GM23338 (cell line): ENCODE results near the gene GNB1L. TPM values are rescaled to one million over a fixed set of nuclear protein-coding genes. Genes with fewer than 3 reads are reported as not detected.

Experiments
- ATAC-seq: fragments of 200-7000 bp; cut with Tn5 transposase; 3 replicates; pipeline ENCODE4 v1.9.1; 2020
- DNase-seq: peaks from one replicate; pipeline ENCODE4 v3.0.0-alpha.2; 2015; ENCODE audit warnings: low spot score
- H2AFZ ChIP-seq: fragments of 200-600 bp; sonication (generic); 2 replicates; pipeline ENCODE4 v1.8.0; 2016; ENCODE audit warnings: antibody characterized with exemption, mild to moderate bottlenecking, moderate library complexity
- H3F3A ChIP-seq: fragments of 200-600 bp; sonication (generic); replicated peaks from 2 replicates; pipeline ENCODE4 v1.8.0; 2017; ENCODE audit warnings: antibody characterized with exemption, mixed run types, low read depth
- H3K27ac ChIP-seq: fragments of 200-600 bp; sonication (generic); 2 replicates; pipeline ENCODE4 v1.6.1; 2016; ENCODE audit warnings: low read depth
- H3K27me3 ChIP-seq: fragments of 200-600 bp; sonication (generic); 2 replicates; pipeline ENCODE4 v1.8.0; 2016; ENCODE audit warnings: mild to moderate bottlenecking, mixed run types, moderate library complexity; ENCODE audit not compliant: insufficient read depth
- H3K36me3 ChIP-seq: fragments of 200-600 bp; sonication (generic); 2 replicates; pipeline ENCODE4 v1.8.0; 2016; ENCODE audit warnings: mild to moderate bottlenecking; ENCODE audit not compliant: insufficient read depth
- H3K4me1 ChIP-seq: fragments of 200-600 bp; sonication (generic); 2 replicates; pipeline ENCODE4 v1.8.0; 2016; ENCODE audit warnings: mild to moderate bottlenecking, moderate library complexity; ENCODE audit not compliant: insufficient read depth
- H3K4me2 ChIP-seq: fragments of 200-600 bp; sonication (generic); 2 replicates; pipeline ENCODE4 v1.7.1; 2017; ENCODE audit warnings: mixed run types
- H3K4me3 ChIP-seq: fragments of 200-600 bp; sonication (generic); 2 replicates; pipeline ENCODE4 v1.6.1; 2016; ENCODE audit warnings: mixed run types
- H3K79me2 ChIP-seq: fragments of 200-600 bp; sonication (generic); replicated peaks from 2 replicates; pipeline ENCODE4 v1.8.0; 2017; ENCODE audit warnings: mild to moderate bottlenecking; ENCODE audit not compliant: insufficient read depth
- H3K9me2 ChIP-seq: fragments of 200-600 bp; sonication (generic); 2 replicates; pipeline ENCODE4 v1.8.0; 2017; ENCODE audit not compliant: insufficient read depth
- H4K20me1 ChIP-seq: fragments of 200-600 bp; sonication (generic); replicated peaks from 2 replicates; pipeline ENCODE4 v1.8.0; 2017; ENCODE audit warnings: mild to moderate bottlenecking; ENCODE audit not compliant: insufficient read depth
- H3K27ac Mint-ChIP-seq: 2 replicates; pipeline ENCODE4 v1.8.0; 2020; ENCODE audit warnings: inconsistent platforms, mild to moderate bottlenecking, moderate library complexity, mixed read lengths
- H3K27me3 Mint-ChIP-seq: 3 replicates; pipeline ENCODE4 v1.8.0; 2022; ENCODE audit warnings: low read depth, mild to moderate bottlenecking, moderate library complexity, mixed read lengths, inconsistent platforms; ENCODE audit not compliant: insufficient read depth, poor library complexity
- H3K36me3 Mint-ChIP-seq: 3 replicates; pipeline ENCODE4 v1.8.0; 2021; ENCODE audit warnings: low read depth, mild to moderate bottlenecking, inconsistent platforms, moderate library complexity, mixed read lengths
- H3K4me1 Mint-ChIP-seq: 3 replicates; pipeline ENCODE4 v1.8.0; 2020; ENCODE audit warnings: mild to moderate bottlenecking, inconsistent platforms, mixed read lengths
- H3K4me3 Mint-ChIP-seq: 3 replicates; pipeline ENCODE4 v1.8.0; 2021; ENCODE audit warnings: moderate library complexity, mild to moderate bottlenecking, inconsistent platforms, mixed read lengths
- H3K9me3 Mint-ChIP-seq: 3 replicates; pipeline ENCODE4 v1.8.0; 2020; ENCODE audit warnings: moderate library complexity, mild to moderate bottlenecking, inconsistent platforms, mixed read lengths
- CREB1 ChIP-seq: fragments of 250-450 bp; sonication (Bioruptor Pico); IDR thresholded peaks from 2 replicates; pipeline ENCODE4 v1.5.0; 2020; ENCODE audit warnings: low read depth, mild to moderate bottlenecking, moderate library complexity
- EZH2phosphoT487 ChIP-seq: fragments of 200-600 bp; sonication (generic); IDR thresholded peaks from one replicate; pipeline ENCODE4 v1.8.1; 2018; ENCODE audit warnings: antibody characterized with exemption; ENCODE audit not compliant: unreplicated experiment
- JUNB ChIP-seq: IDR thresholded peaks from one replicate; pipeline ENCODE4 v1.6.1; 2016; ENCODE audit warnings: antibody characterized with exemption; ENCODE audit not compliant: unreplicated experiment
- ZNF331 ChIP-seq: fragments of 250-450 bp; sonication (Bioruptor Pico); IDR thresholded peaks from 2 replicates; pipeline ENCODE4 v1.5.0; 2020; ENCODE audit warnings: low read depth, mild to moderate bottlenecking, moderate library complexity
- polyA plus RNA-seq: library from polyadenylated mRNA; unstranded; fragments of >200 nt; fragmentation: Nextera tagmentation; extraction: Ambion mirVana; gene quantifications from 2 replicates; pipeline ENCODE4 v1.2.1, GENCODE V29; 2016
- total RNA-seq: library from RNA; depleted of rRNA; stranded (reverse); fragments of >200 nt; shearing (Covaris generic); gene quantifications from 2 replicates; pipeline ENCODE4 v1.2.3, GENCODE V29; 2014
- TF ChIP-seq, protein P1 (sequence below): IDR thresholded peaks from one replicate; pipeline ENCODE4 v1.6.1; 2018; ENCODE audit warnings: antibody characterized with exemption; ENCODE audit not compliant: unreplicated experiment
- TF ChIP-seq, protein P2 (sequence below): fragments of 250-450 bp; sonication (Bioruptor Pico); IDR thresholded peaks from 2 replicates; pipeline ENCODE4 v1.5.0; 2020; ENCODE audit warnings: mild to moderate bottlenecking, moderate library complexity

The GNB1L gene
- total and polyA plus RNA-seq, 2 experiments from 2014 or later = 15.2 to 27.8 TPM

GRCh38 chr22:19811211-19811621, 43.5 kb downstream of the GNB1L start:
- no peak for ATAC-seq
- Mint-ChIP-seq H3K9me3 (no peaks in the 10 kb centered on the region), H3K4me3 (no peak overlapping the region), H3K36me3 (no peaks in the 10 kb centered on the region), H3K27me3 (peaks cover 16% of the 10 kb centered on the region), H3K27ac (no peak overlapping the region), H3K4me1 (no peaks in the 10 kb centered on the region)
- TF ChIP-seq, protein P1, sequence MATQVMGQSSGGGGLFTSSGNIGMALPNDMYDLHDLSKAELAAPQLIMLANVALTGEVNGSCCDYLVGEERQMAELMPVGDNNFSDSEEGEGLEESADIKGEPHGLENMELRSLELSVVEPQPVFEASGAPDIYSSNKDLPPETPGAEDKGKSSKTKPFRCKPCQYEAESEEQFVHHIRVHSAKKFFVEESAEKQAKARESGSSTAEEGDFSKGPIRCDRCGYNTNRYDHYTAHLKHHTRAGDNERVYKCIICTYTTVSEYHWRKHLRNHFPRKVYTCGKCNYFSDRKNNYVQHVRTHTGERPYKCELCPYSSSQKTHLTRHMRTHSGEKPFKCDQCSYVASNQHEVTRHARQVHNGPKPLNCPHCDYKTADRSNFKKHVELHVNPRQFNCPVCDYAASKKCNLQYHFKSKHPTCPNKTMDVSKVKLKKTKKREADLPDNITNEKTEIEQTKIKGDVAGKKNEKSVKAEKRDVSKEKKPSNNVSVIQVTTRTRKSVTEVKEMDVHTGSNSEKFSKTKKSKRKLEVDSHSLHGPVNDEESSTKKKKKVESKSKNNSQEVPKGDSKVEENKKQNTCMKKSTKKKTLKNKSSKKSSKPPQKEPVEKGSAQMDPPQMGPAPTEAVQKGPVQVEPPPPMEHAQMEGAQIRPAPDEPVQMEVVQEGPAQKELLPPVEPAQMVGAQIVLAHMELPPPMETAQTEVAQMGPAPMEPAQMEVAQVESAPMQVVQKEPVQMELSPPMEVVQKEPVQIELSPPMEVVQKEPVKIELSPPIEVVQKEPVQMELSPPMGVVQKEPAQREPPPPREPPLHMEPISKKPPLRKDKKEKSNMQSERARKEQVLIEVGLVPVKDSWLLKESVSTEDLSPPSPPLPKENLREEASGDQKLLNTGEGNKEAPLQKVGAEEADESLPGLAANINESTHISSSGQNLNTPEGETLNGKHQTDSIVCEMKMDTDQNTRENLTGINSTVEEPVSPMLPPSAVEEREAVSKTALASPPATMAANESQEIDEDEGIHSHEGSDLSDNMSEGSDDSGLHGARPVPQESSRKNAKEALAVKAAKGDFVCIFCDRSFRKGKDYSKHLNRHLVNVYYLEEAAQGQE = no peak
- TF ChIP-seq ZNF331 = no peak
- Histone ChIP-seq H3F3A (no peaks in the 10 kb centered on the region), H3K4me3 (no peak overlapping the region), H3K9me2 (no peaks in the 10 kb centered on the region), H3K36me3 (no peaks in the 10 kb centered on the region), H3K4me1 (no peaks in the 10 kb centered on the region), H3K27me3 (no peaks in the 10 kb centered on the region), H3K4me2 (no peak overlapping the region), H3K27ac (no peak overlapping the region), H2AFZ (no peak overlapping the region), H3K79me2 (no peaks in the 10 kb centered on the region), H4K20me1 (no peaks in the 10 kb centered on the region; the same call in 1 of the 2 replicates)
- DNase-seq = no peak

DNA sequence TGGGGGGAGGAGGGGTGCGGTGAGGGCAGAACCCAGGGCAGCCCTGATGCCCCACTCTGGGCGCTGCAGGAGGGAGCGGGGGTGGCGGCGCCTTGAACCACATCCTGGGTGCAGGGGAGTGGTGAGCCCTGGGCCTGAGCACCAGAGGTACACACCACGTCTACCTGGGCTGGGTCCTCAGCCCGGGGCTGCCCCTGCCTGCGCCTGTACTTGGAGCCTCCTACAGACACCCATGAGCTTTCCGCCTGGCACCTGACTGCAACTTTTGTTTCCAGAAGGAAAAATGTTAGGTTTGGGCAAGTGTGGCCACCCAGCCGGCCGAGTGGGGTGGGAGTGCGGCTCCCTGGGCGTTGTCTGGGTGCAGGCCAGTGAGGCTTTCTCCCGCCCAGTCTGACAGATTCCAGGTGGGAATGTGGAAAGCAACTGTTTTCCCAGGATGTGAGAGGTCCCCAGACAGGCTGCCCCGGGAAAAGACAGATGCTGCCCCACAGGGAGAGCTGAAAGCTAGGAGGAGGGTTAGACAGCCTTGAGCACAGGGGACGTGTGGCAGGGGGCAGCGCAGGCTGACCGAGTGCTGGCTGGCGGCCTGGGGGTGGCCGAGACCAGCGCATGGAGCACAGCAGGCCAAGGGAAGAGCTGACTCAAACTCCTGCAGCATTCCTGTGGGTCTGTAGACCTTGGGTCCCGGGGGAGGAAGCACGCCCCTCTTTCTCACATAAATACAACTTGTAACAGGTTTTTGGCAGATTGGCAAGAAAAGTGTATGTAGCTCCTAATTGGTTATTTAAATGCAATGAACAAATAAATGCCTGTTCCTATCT, 44.1 kb downstream of the GNB1L start:
- DNase-seq = no peak
- Histone ChIP-seq H3K79me2 (no peaks in the 10 kb centered on the region), H2AFZ (no peak overlapping the region), H3K27ac (0 out of 2 replicates have a peak overlapping the region, but pooled peaks have one; percentile 32), H3K4me1 (no peaks in the 10 kb centered on the region), H4K20me1 (no peaks in the 10 kb centered on the region; the same call in 1 of the 2 replicates), H3F3A (no peaks in the 10 kb centered on the region), H3K36me3 (no peaks in the 10 kb centered on the region), H3K9me2 (no peaks in the 10 kb centered on the region), H3K27me3 (no peaks in the 10 kb centered on the region), H3K4me3 (no peak overlapping the region), H3K4me2 (no peak overlapping the region)
- no peak for TF ChIP-seq CREB1 (CRISPR knock-in tag)
- TF ChIP-seq EZH2phosphoT487 = no peak
- TF ChIP-seq JUNB = no peak
- TF ChIP-seq, protein P2, sequence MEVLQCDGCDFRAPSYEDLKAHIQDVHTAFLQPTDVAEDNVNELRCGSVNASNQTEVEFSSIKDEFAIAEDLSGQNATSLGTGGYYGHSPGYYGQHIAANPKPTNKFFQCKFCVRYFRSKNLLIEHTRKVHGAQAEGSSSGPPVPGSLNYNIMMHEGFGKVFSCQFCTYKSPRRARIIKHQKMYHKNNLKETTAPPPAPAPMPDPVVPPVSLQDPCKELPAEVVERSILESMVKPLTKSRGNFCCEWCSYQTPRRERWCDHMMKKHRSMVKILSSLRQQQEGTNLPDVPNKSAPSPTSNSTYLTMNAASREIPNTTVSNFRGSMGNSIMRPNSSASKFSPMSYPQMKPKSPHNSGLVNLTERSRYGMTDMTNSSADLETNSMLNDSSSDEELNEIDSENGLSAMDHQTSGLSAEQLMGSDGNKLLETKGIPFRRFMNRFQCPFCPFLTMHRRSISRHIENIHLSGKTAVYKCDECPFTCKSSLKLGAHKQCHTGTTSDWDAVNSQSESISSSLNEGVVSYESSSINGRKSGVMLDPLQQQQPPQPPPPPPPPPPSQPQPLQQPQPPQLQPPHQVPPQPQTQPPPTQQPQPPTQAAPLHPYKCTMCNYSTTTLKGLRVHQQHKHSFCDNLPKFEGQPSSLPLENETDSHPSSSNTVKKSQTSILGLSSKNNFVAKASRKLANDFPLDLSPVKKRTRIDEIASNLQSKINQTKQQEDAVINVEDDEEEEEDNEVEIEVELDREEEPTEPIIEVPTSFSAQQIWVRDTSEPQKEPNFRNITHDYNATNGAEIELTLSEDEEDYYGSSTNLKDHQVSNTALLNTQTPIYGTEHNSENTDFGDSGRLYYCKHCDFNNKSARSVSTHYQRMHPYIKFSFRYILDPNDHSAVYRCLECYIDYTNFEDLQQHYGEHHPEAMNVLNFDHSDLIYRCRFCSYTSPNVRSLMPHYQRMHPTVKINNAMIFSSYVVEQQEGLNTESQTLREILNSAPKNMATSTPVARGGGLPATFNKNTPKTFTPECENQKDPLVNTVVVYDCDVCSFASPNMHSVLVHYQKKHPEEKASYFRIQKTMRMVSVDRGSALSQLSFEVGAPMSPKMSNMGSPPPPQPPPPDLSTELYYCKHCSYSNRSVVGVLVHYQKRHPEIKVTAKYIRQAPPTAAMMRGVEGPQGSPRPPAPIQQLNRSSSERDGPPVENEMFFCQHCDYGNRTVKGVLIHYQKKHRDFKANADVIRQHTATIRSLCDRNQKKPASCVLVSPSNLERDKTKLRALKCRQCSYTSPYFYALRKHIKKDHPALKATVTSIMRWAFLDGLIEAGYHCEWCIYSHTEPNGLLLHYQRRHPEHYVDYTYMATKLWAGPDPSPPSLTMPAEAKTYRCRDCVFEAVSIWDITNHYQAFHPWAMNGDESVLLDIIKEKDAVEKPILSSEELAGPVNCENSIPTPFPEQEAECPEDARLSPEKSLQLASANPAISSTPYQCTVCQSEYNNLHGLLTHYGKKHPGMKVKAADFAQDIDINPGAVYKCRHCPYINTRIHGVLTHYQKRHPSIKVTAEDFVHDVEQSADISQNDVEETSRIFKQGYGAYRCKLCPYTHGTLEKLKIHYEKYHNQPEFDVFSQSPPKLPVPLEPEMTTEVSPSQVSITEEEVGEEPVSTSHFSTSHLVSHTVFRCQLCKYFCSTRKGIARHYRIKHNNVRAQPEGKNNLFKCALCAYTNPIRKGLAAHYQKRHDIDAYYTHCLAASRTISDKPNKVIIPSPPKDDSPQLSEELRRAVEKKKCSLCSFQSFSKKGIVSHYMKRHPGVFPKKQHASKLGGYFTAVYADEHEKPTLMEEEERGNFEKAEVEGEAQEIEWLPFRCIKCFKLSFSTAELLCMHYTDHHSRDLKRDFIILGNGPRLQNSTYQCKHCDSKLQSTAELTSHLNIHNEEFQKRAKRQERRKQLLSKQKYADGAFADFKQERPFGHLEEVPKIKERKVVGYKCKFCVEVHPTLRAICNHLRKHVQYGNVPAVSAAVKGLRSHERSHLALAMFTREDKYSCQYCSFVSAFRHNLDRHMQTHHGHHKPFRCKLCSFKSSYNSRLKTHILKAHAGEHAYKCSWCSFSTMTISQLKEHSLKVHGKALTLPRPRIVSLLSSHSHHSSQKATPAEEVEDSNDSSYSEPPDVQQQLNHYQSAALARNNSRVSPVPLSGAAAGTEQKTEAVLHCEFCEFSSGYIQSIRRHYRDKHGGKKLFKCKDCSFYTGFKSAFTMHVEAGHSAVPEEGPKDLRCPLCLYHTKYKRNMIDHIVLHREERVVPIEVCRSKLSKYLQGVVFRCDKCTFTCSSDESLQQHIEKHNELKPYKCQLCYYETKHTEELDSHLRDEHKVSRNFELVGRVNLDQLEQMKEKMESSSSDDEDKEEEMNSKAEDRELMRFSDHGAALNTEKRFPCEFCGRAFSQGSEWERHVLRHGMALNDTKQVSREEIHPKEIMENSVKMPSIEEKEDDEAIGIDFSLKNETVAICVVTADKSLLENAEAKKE (CRISPR knock-in tag) = no peak
- no peak for TF ChIP-seq ZNF331
- Mint-ChIP-seq H3K27ac (no peak overlapping the region), H3K9me3 (no peaks in the 10 kb centered on the region), H3K4me3 (no peak overlapping the region), H3K27me3 (peaks cover 18% of the 10 kb centered on the region), H3K36me3 (no peaks in the 10 kb centered on the region), H3K4me1 (no peaks in the 10 kb centered on the region)
- ATAC-seq = peak; percentile 48
